ENCODE measurements around the gene TJAP1. TPM values are rescaled to one million over a fixed set of nuclear protein-coding genes. Genes with fewer than 3 reads are reported as not detected.
A peak's percentile ranks its signal among the peaks of the same experiment; 100 is the strongest.
"Not testable (repeated sequence)": the region's sequence is repeated elsewhere in the genome, so short reads cannot be mapped to it uniquely, and the experiment has no call there.

The TJAP1 gene
- total RNA-seq, 1 donor: 9.0 TPM

DNA sequence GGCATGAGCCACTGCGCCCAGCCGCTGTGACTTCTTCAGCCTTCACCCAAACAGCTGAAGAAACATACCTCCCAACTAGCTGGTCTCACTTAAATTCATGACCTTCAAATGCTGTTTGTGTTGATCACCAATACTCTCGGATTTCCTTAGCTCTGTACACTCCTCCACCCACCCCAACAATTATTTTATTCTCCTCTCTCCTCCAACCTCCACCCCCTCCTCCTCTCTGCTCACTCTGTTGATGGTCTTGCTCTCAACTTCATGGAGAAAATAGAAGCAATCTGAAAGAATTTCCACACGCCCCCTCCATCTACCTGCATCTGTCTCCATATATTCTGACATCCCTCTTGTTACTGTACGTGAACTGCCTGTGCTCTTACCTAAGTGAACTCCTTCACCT is 15.4 kb upstream of the TJAP1 start:
- no peak overlapping the region for H3K4me3 ChIP-seq (ENCODE audit: low read length)
- peaks cover 15% of the 10 kb centered on the region for H3K27me3 ChIP-seq (ENCODE audit: insufficient read depth, low read length)
- H3K9me3 ChIP-seq (ENCODE audit: low read depth, low read length): no peaks in the 10 kb centered on the region
- H3K4me1 ChIP-seq (ENCODE audit: insufficient read depth, low read length): no peaks in the 10 kb centered on the region

DNA sequence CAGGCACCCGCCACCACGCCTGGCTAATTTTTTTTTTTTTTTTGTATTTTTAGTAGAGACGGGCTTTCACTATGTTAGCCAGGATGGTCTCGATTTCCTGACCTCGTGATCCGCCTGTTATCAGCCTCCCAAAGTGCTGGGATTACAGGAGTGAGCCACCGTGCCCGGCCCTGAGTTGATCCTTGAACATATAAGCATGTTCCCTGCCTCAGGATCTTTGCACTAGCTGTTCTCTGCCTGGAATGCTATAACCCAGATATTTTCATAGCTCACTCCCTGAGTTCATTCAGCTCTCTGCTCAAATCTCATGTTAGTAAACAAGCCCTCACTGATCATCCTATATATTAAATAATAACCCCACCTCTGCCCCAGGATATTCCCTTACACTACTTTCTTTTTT is 13.0 kb upstream of the TJAP1 start:
- Histone ChIP-seq H3K9me3 (ENCODE audit: low read depth, low read length) (no peaks in the 10 kb centered on the region), H3K4me3 (ENCODE audit: low read length) (no peak overlapping the region), H3K27me3 (ENCODE audit: insufficient read depth, low read length) (peaks cover 11% of the 10 kb centered on the region), H3K4me1 (ENCODE audit: insufficient read depth, low read length) (no peaks in the 10 kb centered on the region)

DNA sequence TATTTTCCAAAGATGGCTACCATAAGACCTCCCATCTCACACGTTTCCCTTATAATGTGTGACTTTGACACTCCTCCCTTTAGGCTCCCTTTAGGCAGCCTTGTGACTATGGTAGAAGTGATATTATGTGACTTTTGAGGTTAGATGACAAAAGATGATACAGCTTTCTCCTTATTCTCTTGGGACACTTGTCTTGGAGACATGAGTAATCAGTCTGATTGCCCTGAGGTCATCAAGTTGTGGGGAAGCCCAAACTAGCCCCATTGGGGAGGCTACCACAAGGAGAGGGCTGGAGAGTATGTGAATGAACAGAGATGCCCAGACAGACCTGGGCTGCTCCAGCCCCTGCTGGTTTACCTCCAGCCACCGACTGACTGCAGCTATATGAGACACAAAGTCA is 11.4 kb upstream of the TJAP1 start:
- H3K4me3 ChIP-seq (ENCODE audit: low read length): no peak overlapping the region
- peaks cover 11% of the 10 kb centered on the region for H3K27me3 ChIP-seq (ENCODE audit: insufficient read depth, low read length)
- H3K4me1 ChIP-seq (ENCODE audit: insufficient read depth, low read length): no peaks in the 10 kb centered on the region
- no peaks in the 10 kb centered on the region for H3K9me3 ChIP-seq (ENCODE audit: low read depth, low read length)

DNA sequence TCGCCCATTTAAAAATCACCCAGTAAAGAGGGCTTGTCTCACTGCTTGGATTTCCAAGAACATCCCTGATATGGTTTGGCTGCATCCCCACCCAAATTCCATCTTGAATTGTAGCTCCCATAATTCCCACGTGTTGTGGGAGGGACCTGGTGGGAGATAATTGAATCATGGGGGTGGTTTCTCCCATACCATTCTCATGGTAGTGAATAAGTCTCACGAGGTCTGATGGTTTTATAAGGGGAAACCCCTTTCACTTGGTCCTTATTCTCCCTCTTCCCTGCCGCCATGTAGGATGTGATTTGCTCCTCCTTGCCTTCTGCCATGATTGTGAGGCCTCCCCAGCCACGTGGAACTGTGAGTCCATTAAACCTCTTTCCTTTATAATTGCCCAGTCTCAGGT is 10.1 kb upstream of the TJAP1 start:
- H3K9me3 ChIP-seq (ENCODE audit: low read depth, low read length); H3K4me1 ChIP-seq (ENCODE audit: insufficient read depth, low read length); H3K4me3 ChIP-seq (ENCODE audit: low read length): not testable (repeated sequence)
- peaks cover 11% of the 10 kb centered on the region for H3K27me3 ChIP-seq (ENCODE audit: insufficient read depth, low read length)

DNA sequence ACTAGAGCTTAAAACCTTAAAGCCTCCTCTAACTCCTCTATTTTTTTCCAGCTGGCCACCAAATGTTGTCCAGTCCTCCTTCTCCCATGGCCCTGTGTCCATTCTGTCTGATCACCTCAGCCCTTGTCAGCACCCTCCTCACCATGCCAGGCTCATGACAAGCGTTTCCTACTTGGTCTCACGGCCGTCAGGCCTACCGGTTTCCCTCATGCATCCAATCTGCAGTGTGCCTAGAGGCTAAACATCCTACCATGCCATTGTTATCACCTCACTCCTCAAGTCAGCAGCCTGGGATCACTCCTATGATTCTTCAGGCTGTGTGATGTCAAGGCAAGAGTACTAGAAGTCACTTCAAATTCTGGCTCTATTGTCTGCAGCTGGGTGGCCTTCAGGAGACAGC is 9.6 kb upstream of the TJAP1 start:
- no peaks in the 10 kb centered on the region for H3K4me1 ChIP-seq (ENCODE audit: insufficient read depth, low read length)
- H3K27me3 ChIP-seq (ENCODE audit: insufficient read depth, low read length): peaks cover 8% of the 10 kb centered on the region
- H3K4me3 ChIP-seq (ENCODE audit: low read length): no peak overlapping the region
- no peaks in the 10 kb centered on the region for H3K9me3 ChIP-seq (ENCODE audit: low read depth, low read length)

DNA sequence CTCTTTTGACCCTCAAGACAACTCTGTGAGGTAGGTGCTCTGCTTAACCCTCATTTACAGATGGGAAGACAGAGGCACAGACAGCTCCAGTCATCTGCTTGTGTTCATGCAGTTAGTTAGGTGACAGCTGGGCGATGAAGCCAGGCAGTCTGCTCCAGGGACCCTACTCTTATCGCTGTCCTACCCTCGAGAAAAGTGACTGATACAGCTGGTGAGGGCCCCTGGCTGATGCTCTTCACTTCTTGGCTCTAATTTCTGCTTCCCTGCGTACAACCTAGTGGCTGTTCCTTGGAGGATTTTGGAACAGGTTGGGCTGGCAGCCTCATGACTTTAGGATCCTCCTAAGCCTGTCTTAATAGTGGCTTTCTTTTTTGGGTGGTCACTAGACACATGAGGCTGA is 9.1 kb upstream of the TJAP1 start:
- no peak overlapping the region for H3K4me3 ChIP-seq (ENCODE audit: low read length)
- peaks cover 5% of the 10 kb centered on the region for H3K27me3 ChIP-seq (ENCODE audit: insufficient read depth, low read length)
- H3K9me3 ChIP-seq (ENCODE audit: low read depth, low read length): no peaks in the 10 kb centered on the region
- no peaks in the 10 kb centered on the region for H3K4me1 ChIP-seq (ENCODE audit: insufficient read depth, low read length)

DNA sequence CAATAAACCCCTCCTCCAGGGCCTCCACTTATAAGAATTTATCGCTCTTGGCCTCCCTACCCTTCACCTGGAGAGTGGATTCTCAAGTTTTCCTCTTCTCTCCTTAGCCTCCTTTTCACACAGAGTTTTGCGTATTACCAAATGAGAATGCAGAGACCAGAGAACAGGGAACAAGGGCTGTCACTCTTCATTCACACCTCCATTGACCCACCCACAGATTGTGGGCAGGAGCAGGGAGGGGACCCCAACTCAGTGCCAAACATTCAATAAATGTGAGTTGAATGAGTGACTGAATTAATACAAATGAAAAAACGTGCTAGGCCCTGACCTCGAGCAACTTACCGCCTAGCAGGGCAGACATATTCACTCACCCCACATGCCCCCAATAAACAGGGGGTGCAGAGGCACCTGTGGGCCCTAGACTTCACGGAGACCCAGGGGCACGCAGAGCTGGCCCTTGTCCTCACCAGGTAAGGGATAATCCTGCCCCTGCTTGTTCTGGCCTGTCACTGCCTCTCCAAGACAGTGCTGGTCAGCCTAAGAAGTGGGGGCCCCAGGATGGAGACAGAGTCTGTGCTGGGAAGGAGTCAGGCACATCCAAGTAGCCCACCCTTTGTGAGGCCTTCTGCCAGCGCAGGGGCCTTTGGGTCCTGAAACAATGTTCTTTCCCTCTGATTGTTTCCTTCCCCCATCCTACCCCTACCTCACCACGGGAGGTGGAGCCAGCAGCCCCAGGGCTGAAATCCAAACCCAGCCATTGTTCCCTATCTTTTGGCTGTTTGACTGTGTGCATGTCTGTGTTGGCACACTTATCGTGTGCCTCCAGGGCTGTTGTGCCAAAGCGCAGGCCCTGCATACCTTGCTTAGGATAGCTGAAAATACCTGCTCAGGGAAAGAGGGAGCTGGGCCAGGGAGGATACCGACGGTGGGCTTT is 8.4 kb upstream of the TJAP1 start:
- H3K27me3 ChIP-seq (ENCODE audit: insufficient read depth, low read length): no peaks in the 10 kb centered on the region
- no peaks in the 10 kb centered on the region for H3K9me3 ChIP-seq (ENCODE audit: low read depth, low read length)
- no peak overlapping the region for H3K4me3 ChIP-seq (ENCODE audit: low read length)
- H3K4me1 ChIP-seq (ENCODE audit: insufficient read depth, low read length): no peaks in the 10 kb centered on the region

DNA sequence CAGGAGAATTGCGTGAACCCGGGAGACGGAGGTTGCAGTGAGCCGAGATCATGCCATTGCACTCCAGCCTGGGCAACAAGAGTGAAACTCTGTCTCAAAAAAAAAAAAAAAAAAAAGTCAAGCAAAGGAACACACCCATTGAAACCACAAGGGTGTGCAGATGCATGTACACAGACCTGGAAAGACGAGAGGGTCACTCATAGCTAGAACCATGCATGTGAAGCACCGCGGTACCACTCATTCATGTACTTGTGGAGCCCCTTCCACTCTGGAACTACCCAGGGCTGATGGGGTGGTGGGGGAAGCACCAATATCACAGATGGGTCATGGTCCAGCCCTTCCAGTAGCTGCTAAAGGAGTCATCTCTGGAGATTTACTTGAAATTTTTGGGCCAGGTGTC is 7.4 kb upstream of the TJAP1 start:
- Histone ChIP-seq H3K4me3 (ENCODE audit: low read length) (no peak overlapping the region), H3K4me1 (ENCODE audit: insufficient read depth, low read length) (no peaks in the 10 kb centered on the region), H3K27me3 (ENCODE audit: insufficient read depth, low read length) (no peaks in the 10 kb centered on the region), H3K9me3 (ENCODE audit: low read depth, low read length) (no peaks in the 10 kb centered on the region)

DNA sequence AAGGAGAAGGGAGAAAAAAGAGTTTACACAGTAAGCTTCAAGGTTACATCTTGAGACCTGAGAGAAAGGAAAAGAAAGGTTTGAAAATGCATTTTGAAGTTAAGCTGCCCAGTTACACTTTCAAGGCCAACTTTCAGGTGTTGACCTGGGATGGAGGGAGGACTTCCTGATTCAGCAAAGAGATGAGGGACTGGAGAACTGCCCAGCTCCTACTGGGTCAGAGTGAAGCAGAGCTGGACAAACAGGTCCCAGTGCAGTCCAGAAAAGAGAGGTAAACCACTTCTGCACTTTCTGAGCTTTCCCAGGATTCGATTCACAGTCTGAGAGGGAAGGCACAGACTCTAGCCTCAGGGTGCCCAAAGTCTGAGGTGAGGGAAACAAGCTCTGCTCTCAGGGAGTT is 6.0 kb upstream of the TJAP1 start:
- Histone ChIP-seq H3K9me3 (ENCODE audit: low read depth, low read length) (no peaks in the 10 kb centered on the region), H3K4me1 (ENCODE audit: insufficient read depth, low read length) (no peaks in the 10 kb centered on the region), H3K4me3 (ENCODE audit: low read length) (no peak overlapping the region), H3K27me3 (ENCODE audit: insufficient read depth, low read length) (no peaks in the 10 kb centered on the region)

DNA sequence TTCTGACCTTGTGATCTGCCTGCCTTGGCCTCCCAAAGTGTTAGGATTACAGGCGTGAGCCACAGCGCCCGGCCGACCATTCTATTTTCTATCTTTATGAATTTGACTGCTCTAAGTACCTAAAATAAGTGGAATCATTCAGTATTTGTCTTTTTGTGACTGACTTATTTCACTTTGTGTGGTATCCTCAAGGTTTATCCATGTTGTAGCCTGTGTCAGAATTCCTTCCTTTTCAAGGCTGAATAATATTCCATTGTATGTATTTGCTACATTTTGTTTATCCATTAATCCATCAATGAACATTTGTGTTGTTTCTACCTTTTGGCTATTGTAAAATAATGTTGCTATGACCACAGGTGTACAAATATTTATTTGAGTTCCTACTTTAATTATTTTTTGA is 4.9 kb upstream of the TJAP1 start:
- Histone ChIP-seq H3K4me1 (ENCODE audit: insufficient read depth, low read length) (peaks cover 5% of the 10 kb centered on the region), H3K4me3 (ENCODE audit: low read length) (no peak overlapping the region), H3K27me3 (ENCODE audit: insufficient read depth, low read length) (no peaks in the 10 kb centered on the region), H3K9me3 (ENCODE audit: low read depth, low read length) (no peaks in the 10 kb centered on the region)

DNA sequence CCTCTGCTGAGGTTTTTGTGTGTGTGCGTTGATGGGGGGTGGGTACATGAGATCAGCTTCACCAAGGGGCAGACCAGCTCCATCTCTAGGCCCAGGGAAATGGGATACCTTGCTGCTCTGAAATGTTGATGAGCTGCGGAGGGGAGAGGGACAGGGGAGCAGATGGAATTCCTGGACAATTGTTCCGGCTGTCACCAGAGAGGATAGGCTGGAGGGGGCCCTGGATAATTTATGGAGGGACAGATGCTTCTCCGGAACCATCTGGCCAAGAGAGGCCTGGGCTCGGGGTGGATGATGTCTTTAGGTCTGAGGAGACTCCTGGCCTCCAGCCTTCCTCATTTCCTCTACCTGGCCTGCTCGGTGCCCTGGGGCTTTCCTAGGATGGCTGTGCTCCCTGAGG is 1.9 kb upstream of the TJAP1 start:
- H3K27me3 ChIP-seq (ENCODE audit: insufficient read depth, low read length): no peaks in the 10 kb centered on the region
- H3K9me3 ChIP-seq (ENCODE audit: low read depth, low read length): no peaks in the 10 kb centered on the region
- no peak overlapping the region for H3K4me3 ChIP-seq (ENCODE audit: low read length)
- peaks cover 16% of the 10 kb centered on the region for H3K4me1 ChIP-seq (ENCODE audit: insufficient read depth, low read length)

DNA sequence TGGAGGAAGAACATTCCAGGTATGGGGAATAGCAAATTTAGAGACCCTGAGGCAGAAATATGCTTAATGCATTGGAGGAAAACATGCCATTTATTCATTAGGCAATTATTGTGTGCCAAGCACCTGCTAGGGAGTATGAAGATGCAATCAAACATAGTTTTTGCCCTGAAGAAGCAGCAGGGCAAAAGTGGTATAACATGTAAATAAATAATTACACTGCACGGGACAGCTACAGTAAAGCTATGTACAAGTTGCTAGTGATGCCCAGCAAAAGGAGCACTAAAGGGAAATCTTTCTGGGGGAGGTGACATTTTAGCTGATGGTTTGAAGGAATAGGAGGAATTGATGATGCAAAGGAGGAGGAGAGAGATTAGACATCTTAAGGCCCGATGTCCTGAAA is 624 bp upstream of the TJAP1 start:
- H3K4me3 ChIP-seq (ENCODE audit: low read length): peak overlapping the region; percentile 53
- peaks cover 16% of the 10 kb centered on the region for H3K4me1 ChIP-seq (ENCODE audit: insufficient read depth, low read length)
- H3K9me3 ChIP-seq (ENCODE audit: low read depth, low read length): no peaks in the 10 kb centered on the region
- no peaks in the 10 kb centered on the region for H3K27me3 ChIP-seq (ENCODE audit: insufficient read depth, low read length)

DNA sequence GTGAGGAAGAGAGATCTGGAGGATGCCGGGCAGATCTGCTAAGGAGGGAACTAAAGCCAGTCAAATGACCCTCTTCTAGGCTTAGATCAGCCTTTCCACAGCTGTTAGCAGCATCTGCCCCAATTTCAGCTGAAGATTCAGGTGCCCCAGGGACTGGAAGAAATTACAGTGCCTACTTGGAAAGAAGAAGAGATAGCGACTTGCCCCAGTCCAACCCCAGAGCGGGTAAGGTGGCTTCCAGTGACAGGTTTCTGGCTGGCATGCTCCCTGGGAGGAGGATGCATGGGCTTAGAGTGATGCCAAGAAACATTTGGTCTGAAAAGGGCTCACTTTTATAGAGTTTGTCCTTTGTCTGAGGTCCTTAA is 620 bp downstream of the TJAP1 start:
- peak overlapping the region; percentile 53 for H3K4me3 ChIP-seq (ENCODE audit: low read length)

DNA sequence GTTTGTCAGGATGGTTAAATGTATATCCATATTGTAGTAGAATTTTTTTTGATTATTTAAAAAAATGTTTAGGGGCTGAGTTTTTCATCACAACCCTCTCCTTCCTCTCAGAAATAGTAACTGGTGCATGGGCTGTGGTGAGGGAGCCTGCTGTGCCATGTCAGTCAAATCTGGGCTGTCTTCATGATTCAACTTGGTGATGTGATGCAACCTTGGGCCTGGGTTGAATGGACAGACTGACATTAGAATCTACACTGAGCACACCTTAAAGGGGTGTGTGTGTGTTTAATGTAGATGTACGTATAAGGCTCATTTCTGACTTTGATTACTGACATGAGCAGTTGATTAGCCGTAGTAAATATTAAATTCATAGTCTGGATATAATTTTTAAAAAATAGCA is 3.7 kb downstream of the TJAP1 start:
- no peaks in the 10 kb centered on the region for H3K9me3 ChIP-seq (ENCODE audit: low read depth, low read length)
- no peaks in the 10 kb centered on the region for H3K27me3 ChIP-seq (ENCODE audit: insufficient read depth, low read length)
- peaks cover 16% of the 10 kb centered on the region for H3K4me1 ChIP-seq (ENCODE audit: insufficient read depth, low read length)
- no peak overlapping the region for H3K4me3 ChIP-seq (ENCODE audit: low read length)

More for the DNA sequence above, 620 bp downstream of the TJAP1 start:
- no peaks in the 10 kb centered on the region for H3K9me3 ChIP-seq (ENCODE audit: low read depth, low read length)
- peaks cover 16% of the 10 kb centered on the region for H3K4me1 ChIP-seq (ENCODE audit: insufficient read depth, low read length)
- H3K27me3 ChIP-seq (ENCODE audit: insufficient read depth, low read length): no peaks in the 10 kb centered on the region

DNA sequence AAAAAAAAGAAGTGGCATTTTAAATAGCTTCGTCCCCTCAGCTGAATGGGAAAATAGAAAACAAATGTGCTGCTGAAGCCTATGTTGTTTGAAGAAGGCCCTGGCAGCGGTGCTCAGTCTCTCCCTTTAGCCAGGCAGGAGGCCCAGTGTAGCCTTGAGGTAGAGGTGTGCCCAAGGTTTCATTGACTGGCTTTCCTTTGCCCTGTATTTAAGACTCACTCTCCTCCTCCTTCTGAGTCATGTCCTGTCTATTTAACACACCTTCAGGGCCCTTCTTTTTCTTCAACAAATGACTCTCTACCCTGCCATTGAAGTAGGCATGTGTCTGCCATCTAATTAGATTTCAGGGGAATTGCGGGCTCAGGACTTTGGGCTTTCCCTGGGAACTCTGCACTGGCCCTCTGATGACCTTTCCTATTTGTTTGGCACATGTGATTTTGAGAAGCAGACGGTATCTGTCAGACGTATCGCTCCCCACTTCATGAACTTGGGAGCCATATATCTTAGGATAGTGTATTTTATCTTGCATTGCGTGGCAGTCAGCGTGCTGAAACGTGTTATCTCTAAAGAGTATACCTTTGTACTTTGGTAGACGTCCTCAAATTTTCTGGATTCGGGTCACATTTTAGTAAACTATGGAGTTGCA is 4.3 kb downstream of the TJAP1 start:
- H3K4me3 ChIP-seq (ENCODE audit: low read length): no peak overlapping the region
- H3K4me1 ChIP-seq (ENCODE audit: insufficient read depth, low read length): peaks cover 15% of the 10 kb centered on the region
- H3K27me3 ChIP-seq (ENCODE audit: insufficient read depth, low read length): no peaks in the 10 kb centered on the region
- H3K9me3 ChIP-seq (ENCODE audit: low read depth, low read length): no peaks in the 10 kb centered on the region

All from mononuclear cell (primary cell).